ENCODE results near the gene CLCNKA. TPM values are rescaled to one million over a fixed set of nuclear protein-coding genes. Genes with fewer than 3 reads are reported as not detected.
"Not testable (repeated sequence)": the region's sequence is repeated elsewhere in the genome, so short reads cannot be mapped to it uniquely, and the experiment has no call there.

CLCNKA gene
- total RNA-seq, 1 donor from 2014 or later, result not detected

- no peak for DNase-seq
- Mint-ChIP-seq H3K9me3 (no peaks in the 10 kb centered on the region), H3K27ac (no peak overlapping the region), H3K4me1 (peaks cover 2% of the 10 kb centered on the region), H3K4me3 (no peak overlapping the region), H3K36me3 (ENCODE audit: low read depth) (no peaks in the 10 kb centered on the region), H3K27me3 (peaks cover 11% of the 10 kb centered on the region)
- intact Hi-C loops (cut with micrococcal nuclease), result no loop called here
Observed at GRCh38 chr1:16028237-16029002, 6.6 kb downstream of the CLCNKA start.

- H3K4me1 Mint-ChIP-seq; H3K4me3 Mint-ChIP-seq; H3K27ac Mint-ChIP-seq; H3K9me3 Mint-ChIP-seq; intact Hi-C loops (cut with micrococcal nuclease); DNase-seq; H3K36me3 Mint-ChIP-seq (ENCODE audit: low read depth): not testable (repeated sequence)
- H3K27me3 Mint-ChIP-seq, result peaks cover 11% of the 10 kb centered on the region
Observed at GRCh38 chr1:16029003-16029268, 7.1 kb downstream of the CLCNKA start.

GRCh38 chr1:16029288-16029687, 7.5 kb downstream of the CLCNKA start:
- H3K36me3 Mint-ChIP-seq (ENCODE audit: low read depth), result no peaks in the 10 kb centered on the region
- peaks cover 2% of the 10 kb centered on the region for H3K4me1 Mint-ChIP-seq
- no peaks in the 10 kb centered on the region for H3K9me3 Mint-ChIP-seq
- H3K27me3 Mint-ChIP-seq, result peaks cover 11% of the 10 kb centered on the region
- no peak overlapping the region for H3K27ac Mint-ChIP-seq
- no peak for DNase-seq
- intact Hi-C loops (cut with micrococcal nuclease), result no loop called here
- H3K4me3 Mint-ChIP-seq, result no peak overlapping the region

- H3K4me1 Mint-ChIP-seq, result peaks cover 2% of the 10 kb centered on the region
- H3K36me3 Mint-ChIP-seq (ENCODE audit: low read depth), result no peaks in the 10 kb centered on the region
- peaks cover 11% of the 10 kb centered on the region for H3K27me3 Mint-ChIP-seq
- DNase-seq, result no peak
- no peak overlapping the region for H3K27ac Mint-ChIP-seq
- H3K4me3 Mint-ChIP-seq, result no peak overlapping the region
- intact Hi-C loops (cut with micrococcal nuclease), result no loop called here
- no peaks in the 10 kb centered on the region for H3K9me3 Mint-ChIP-seq
Observed at GRCh38 chr1:16031551-16031950, 9.7 kb downstream of the CLCNKA start.

GRCh38 chr1:16032388-16033102, 10.7 kb downstream of the CLCNKA start:
- peaks cover 2% of the 10 kb centered on the region for H3K4me1 Mint-ChIP-seq
- DNase-seq, result peak; percentile 86
- H3K4me3 Mint-ChIP-seq, result no peak overlapping the region
- no peaks in the 10 kb centered on the region for H3K36me3 Mint-ChIP-seq (ENCODE audit: low read depth)
- no peaks in the 10 kb centered on the region for H3K9me3 Mint-ChIP-seq
- intact Hi-C loops (cut with micrococcal nuclease), result no loop called here
- peaks cover 11% of the 10 kb centered on the region for H3K27me3 Mint-ChIP-seq
- no peak overlapping the region for H3K27ac Mint-ChIP-seq

- not testable (repeated sequence) for H3K27ac Mint-ChIP-seq, H3K4me3 Mint-ChIP-seq
Observed at GRCh38 chr1:16033103-16033632, 11.3 kb downstream of the CLCNKA start.

GRCh38 chr1:16036461-16036860, 14.6 kb downstream of the CLCNKA start:
- H3K36me3 Mint-ChIP-seq (ENCODE audit: low read depth); H3K9me3 Mint-ChIP-seq; H3K4me1 Mint-ChIP-seq; H3K4me3 Mint-ChIP-seq; DNase-seq; H3K27ac Mint-ChIP-seq; intact Hi-C loops (cut with micrococcal nuclease); H3K27me3 Mint-ChIP-seq: not testable (repeated sequence)

More at GRCh38 chr1:16033103-16033632, 11.3 kb downstream of the CLCNKA start:
- intact Hi-C loops (cut with micrococcal nuclease); H3K9me3 Mint-ChIP-seq; DNase-seq; H3K4me1 Mint-ChIP-seq; H3K36me3 Mint-ChIP-seq (ENCODE audit: low read depth); H3K27me3 Mint-ChIP-seq: not testable (repeated sequence)

- Mint-ChIP-seq H3K4me1 (no peaks in the 10 kb centered on the region), H3K4me3 (no peak overlapping the region), H3K27me3 (peaks cover 3% of the 10 kb centered on the region), H3K27ac (no peak overlapping the region), H3K36me3 (ENCODE audit: low read depth) (no peaks in the 10 kb centered on the region), H3K9me3 (no peaks in the 10 kb centered on the region)
- no peak for DNase-seq
- intact Hi-C loops (cut with micrococcal nuclease), result no loop called here
Observed at GRCh38 chr1:16038620-16038912, 16.7 kb downstream of the CLCNKA start.

- H3K9me3 Mint-ChIP-seq; H3K27ac Mint-ChIP-seq; H3K4me1 Mint-ChIP-seq; H3K27me3 Mint-ChIP-seq; DNase-seq; H3K4me3 Mint-ChIP-seq; intact Hi-C loops (cut with micrococcal nuclease); H3K36me3 Mint-ChIP-seq (ENCODE audit: low read depth): not testable (repeated sequence)
Observed at GRCh38 chr1:16039871-16040270, 18.0 kb downstream of the CLCNKA start.

GRCh38 chr1:16041200-16041599, 19.4 kb downstream of the CLCNKA start:
- Mint-ChIP-seq H3K4me1 (no peaks in the 10 kb centered on the region), H3K27me3 (peaks cover 3% of the 10 kb centered on the region), H3K9me3 (no peaks in the 10 kb centered on the region), H3K27ac (no peak overlapping the region), H3K4me3 (no peak overlapping the region), H3K36me3 (ENCODE audit: low read depth) (no peaks in the 10 kb centered on the region)
- intact Hi-C loops (cut with micrococcal nuclease), result no loop called here
- DNase-seq, result no peak

GRCh38 chr1:16042096-16042495, 20.3 kb downstream of the CLCNKA start:
- H3K27ac Mint-ChIP-seq, result no peak overlapping the region
- DNase-seq, result no peak
- no peaks in the 10 kb centered on the region for H3K36me3 Mint-ChIP-seq (ENCODE audit: low read depth)
- H3K9me3 Mint-ChIP-seq, result no peaks in the 10 kb centered on the region
- H3K4me3 Mint-ChIP-seq, result no peak overlapping the region
- H3K4me1 Mint-ChIP-seq, result no peaks in the 10 kb centered on the region
- H3K27me3 Mint-ChIP-seq, result peaks cover 4% of the 10 kb centered on the region
- intact Hi-C loops (cut with micrococcal nuclease), result no loop called here

GRCh38 chr1:16042654-16043053, 20.8 kb downstream of the CLCNKA start:
- H3K4me1 Mint-ChIP-seq; H3K27me3 Mint-ChIP-seq; H3K36me3 Mint-ChIP-seq (ENCODE audit: low read depth); H3K4me3 Mint-ChIP-seq; intact Hi-C loops (cut with micrococcal nuclease); H3K9me3 Mint-ChIP-seq; H3K27ac Mint-ChIP-seq; DNase-seq: not testable (repeated sequence)

- Mint-ChIP-seq H3K4me1 (no peaks in the 10 kb centered on the region), H3K27me3 (peaks cover 2% of the 10 kb centered on the region), H3K4me3 (no peak within 1 kb of the TSS), H3K36me3 (ENCODE audit: low read depth) (no peaks in the 10 kb centered on the region), H3K9me3 (no peaks in the 10 kb centered on the region), H3K27ac (no peak within 1 kb of the TSS)
- DNase-seq, result no peak
- intact Hi-C loops (cut with micrococcal nuclease), result no loop called here
Observed at GRCh38 chr1:16043521-16043920, 21.7 kb downstream of the CLCNKA start, which contains the start of gene CLCNKB. Gene CLCNKB, plus strand, starts transcription at chr1:16043782. Its CDS starts 711 bp downstream, at chr1:16044493.

- Mint-ChIP-seq H3K36me3 (ENCODE audit: low read depth) (no peaks in the 10 kb centered on the region), H3K4me1 (no peaks in the 10 kb centered on the region), H3K27ac (no peak overlapping the region), H3K9me3 (no peaks in the 10 kb centered on the region), H3K27me3 (peaks cover 2% of the 10 kb centered on the region), H3K4me3 (no peak overlapping the region)
- intact Hi-C loops (cut with micrococcal nuclease), result no loop called here
- DNase-seq, result no peak
Observed at GRCh38 chr1:16043950-16044349, 22.1 kb downstream of the CLCNKA start.

Data from activated CD4-positive, alpha-beta T cell treated with anti-CD3 and anti-CD28 coated beads, Interleukin-2, amount 10 ng/mL, durations not matched to agents 24 days and 14 days (primary cell).